ENCODE results near the gene FBXO2. TPM values are rescaled to one million over a fixed set of nuclear protein-coding genes. Genes with fewer than 3 reads are reported as not detected.
A peak's percentile ranks its signal among the peaks of the same experiment; 100 is the strongest.

Gene FBXO2
- 10 to 100 TPM; 14.1 to 16.9 TPM for total RNA-seq

- Histone ChIP-seq H3K27ac (peak within 1 kb of the TSS; percentile 78 to 80), H3K27me3 (replicated peaks; ENCODE audit: insufficient read depth) (no peaks in the 10 kb centered on the region), H3K36me3 (no peaks in the 10 kb centered on the region), H3K4me3 (peak within 1 kb of the TSS; percentile 81 to 85), H3K4me1 (replicated peaks) (peaks cover 7% of the 10 kb centered on the region), H3K9me3 (no peaks in the 10 kb centered on the region)
- TF ChIP-seq POLR2AphosphoS5 (IDR thresholded peaks at IDR 0.05) (peak; percentile 18), POLR2A (IDR thresholded peaks at IDR 0.05) (peak; percentile 4)
- TF ChIP-seq, protein P1, sequence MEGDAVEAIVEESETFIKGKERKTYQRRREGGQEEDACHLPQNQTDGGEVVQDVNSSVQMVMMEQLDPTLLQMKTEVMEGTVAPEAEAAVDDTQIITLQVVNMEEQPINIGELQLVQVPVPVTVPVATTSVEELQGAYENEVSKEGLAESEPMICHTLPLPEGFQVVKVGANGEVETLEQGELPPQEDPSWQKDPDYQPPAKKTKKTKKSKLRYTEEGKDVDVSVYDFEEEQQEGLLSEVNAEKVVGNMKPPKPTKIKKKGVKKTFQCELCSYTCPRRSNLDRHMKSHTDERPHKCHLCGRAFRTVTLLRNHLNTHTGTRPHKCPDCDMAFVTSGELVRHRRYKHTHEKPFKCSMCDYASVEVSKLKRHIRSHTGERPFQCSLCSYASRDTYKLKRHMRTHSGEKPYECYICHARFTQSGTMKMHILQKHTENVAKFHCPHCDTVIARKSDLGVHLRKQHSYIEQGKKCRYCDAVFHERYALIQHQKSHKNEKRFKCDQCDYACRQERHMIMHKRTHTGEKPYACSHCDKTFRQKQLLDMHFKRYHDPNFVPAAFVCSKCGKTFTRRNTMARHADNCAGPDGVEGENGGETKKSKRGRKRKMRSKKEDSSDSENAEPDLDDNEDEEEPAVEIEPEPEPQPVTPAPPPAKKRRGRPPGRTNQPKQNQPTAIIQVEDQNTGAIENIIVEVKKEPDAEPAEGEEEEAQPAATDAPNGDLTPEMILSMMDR (IDR thresholded peaks at IDR 0.05), result no peak
- peak; percentile 52 for DNase-seq (ENCODE audit: low spot score)
- WGBS, result 4% methylated on average over 43 of the region's 94 CpGs
- intact Hi-C loops (cut with DNase I), result loop anchor here (5.0 kb wide), 1 partner anchor 68 kb away; no protein-coding TSS in a partner anchor
Observed at GRCh38 chr1:11654137-11654938, at the start of gene FBXO2, which contains the start of gene FBXO44. TSS of gene FBXO2 (minus strand) at chr1:11654429. CDS start at chr1:11654340, 89 bp downstream. TSS of gene FBXO44 (plus strand) at chr1:11654877. CDS start at chr1:11655836, 959 bp downstream.

GRCh38 chr1:11703357-11704193 lies 49.3 kb upstream of the FBXO2 start:
- TF ChIP-seq POLR2AphosphoS5 (IDR thresholded peaks at IDR 0.05) (no peak), POLR2A (IDR thresholded peaks at IDR 0.05) (no peak)
- TF ChIP-seq, protein P1 (IDR thresholded peaks at IDR 0.05), result no peak
- Histone ChIP-seq H3K27me3 (replicated peaks; ENCODE audit: insufficient read depth) (no peaks in the 10 kb centered on the region), H3K27ac (no peak overlapping the region), H3K4me3 (no peak overlapping the region), H3K9me3 (no peaks in the 10 kb centered on the region), H3K4me1 (replicated peaks) (no peaks in the 10 kb centered on the region), H3K36me3 (no peaks in the 10 kb centered on the region)
- WGBS, result 59% methylated on average over 8 of the region's 8 CpGs
- intact Hi-C loops (cut with DNase I), result no loop called here
- no peak for DNase-seq (ENCODE audit: low spot score)

DNA sequence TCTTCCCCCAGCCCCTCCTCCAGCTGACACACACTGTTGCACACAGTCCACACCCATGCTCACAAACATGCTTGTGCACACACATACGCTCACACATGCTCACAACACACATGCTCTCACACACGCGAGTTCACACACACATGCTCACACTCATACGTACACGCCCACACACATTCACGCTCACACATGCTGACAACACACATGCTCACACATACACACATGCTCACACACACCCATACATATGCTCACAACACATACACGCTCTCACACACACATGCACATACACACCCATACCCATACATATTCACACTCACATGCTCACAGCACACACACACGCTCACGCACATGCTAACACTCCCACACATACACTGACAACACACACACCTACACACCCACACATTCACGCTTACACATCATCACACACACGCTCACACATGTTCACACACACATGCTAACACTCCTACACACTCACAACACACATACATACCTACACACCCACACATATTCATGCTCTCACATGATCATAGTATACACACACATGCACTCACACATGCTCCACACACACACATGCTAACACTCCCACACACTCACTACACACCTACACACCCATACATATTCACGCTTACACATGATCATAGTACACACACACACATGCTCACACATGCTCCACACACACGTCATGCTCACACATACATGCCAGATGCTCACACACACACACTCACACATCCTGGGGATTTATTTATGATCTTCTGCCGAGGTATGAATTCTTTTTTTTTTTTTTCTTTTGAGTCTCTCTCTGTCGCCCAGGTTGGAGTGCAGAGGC lies 48.0 kb upstream of the FBXO2 start:
- TF ChIP-seq POLR2AphosphoS5 (IDR thresholded peaks at IDR 0.05), result no peak
- TF ChIP-seq, protein P1 (IDR thresholded peaks at IDR 0.05), result no peak
- no peak for TF ChIP-seq POLR2A (IDR thresholded peaks at IDR 0.05)
- intact Hi-C loops (cut with DNase I), result no loop called here
- no peaks in the 10 kb centered on the region for H3K4me1 ChIP-seq (replicated peaks)
- no peaks in the 10 kb centered on the region for H3K9me3 ChIP-seq
- H3K4me3 ChIP-seq, result no peak overlapping the region
- no peaks in the 10 kb centered on the region for H3K36me3 ChIP-seq
- no peak for DNase-seq (ENCODE audit: low spot score)
- 57% methylated on average over 15 of the region's 15 CpGs for WGBS
- no peaks in the 10 kb centered on the region for H3K27me3 ChIP-seq (replicated peaks; ENCODE audit: insufficient read depth)
- H3K27ac ChIP-seq, result no peak overlapping the region

- WGBS, result 12% methylated on average over 15 of the region's 15 CpGs
- H3K4me1 ChIP-seq (replicated peaks), result no peaks in the 10 kb centered on the region
- intact Hi-C loops (cut with DNase I), result no loop called here
- H3K9me3 ChIP-seq, result no peaks in the 10 kb centered on the region
- H3K36me3 ChIP-seq, result no peaks in the 10 kb centered on the region
- DNase-seq (ENCODE audit: low spot score), result peak; percentile 10
- H3K4me3 ChIP-seq, result no peak overlapping the region
- H3K27me3 ChIP-seq (replicated peaks; ENCODE audit: insufficient read depth), result no peaks in the 10 kb centered on the region
- peak; percentile 4 for TF ChIP-seq POLR2AphosphoS5 (IDR thresholded peaks at IDR 0.05)
- TF ChIP-seq, protein P1 (IDR thresholded peaks at IDR 0.05), result no peak
- H3K27ac ChIP-seq, result no peak overlapping the region
Observed at GRCh38 chr1:11701551-11701961, 47.3 kb upstream of the FBXO2 start.

Data from prostate gland (tissue), 2 donors.